Hematopoietic multipotent progenitor cell (in vitro differentiated cells): ENCODE data around the gene NT5C3A. TPM values are rescaled to one million over a fixed set of nuclear protein-coding genes. Genes with fewer than 3 reads are reported as not detected.
A peak's percentile ranks its signal among the peaks of the same experiment; 100 is the strongest.
"Not testable (repeated sequence)": the region's sequence is repeated elsewhere in the genome, so short reads cannot be mapped to it uniquely, and the experiment has no call there.

Experiments
- DNase-seq, 3 donors: peaks; one replicate each; pipeline ENCODE4 v3.0.0-alpha.2; 2011 to 2015; ENCODE audit warnings: low read depth in 2 of 3, low spot score in 2 of 3
- total RNA-seq: library from RNA; depleted of rRNA; stranded (reverse); fragments of >200 nt; gene quantifications from one replicate; pipeline ENCODE4 v1.2.3, GENCODE V29; 2012

The NT5C3A gene
- total RNA-seq = 16.7 TPM

DNA sequence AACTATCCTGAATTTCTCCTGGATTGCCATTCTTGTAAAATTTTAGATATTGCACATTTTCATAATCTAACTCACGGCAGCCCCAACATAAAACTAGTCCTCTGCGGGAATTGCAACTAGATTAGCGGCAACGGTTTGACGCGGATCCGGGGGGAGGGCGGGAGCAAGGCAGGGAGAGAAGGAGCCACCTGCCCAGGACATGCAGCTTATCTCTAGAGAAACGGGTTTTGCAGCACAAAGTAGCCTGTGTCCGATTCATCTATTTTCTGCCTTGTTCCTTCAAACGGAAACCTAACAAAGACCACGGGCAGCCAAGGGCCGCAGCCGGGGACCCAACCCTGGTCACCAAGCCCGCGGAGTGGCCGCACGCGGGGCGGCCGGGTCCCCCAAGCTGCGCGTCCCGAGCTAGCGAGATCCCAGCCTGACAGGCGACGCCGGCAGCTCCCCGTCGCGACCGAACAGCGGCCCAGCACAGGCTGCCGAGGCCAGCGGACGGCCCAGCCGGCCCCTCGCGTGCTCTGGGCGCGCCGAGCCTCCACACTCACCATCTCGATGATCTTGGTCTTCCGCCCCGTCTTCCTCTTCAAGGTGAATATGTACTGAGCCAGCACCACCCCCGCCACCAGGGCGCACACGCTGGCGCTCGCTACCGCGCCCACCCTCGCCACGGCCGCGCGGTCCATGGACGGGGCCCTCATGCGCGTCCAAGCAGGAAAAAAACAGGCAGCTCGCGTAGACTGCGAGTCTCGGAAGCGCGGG lies at the start of gene NT5C3A:
NT5C3A (minus strand) TSS at position 754 of the 759 bp plus-strand sequence; CDS start at position 683, 71 bp downstream.
- peak in 1 of 3 donors; percentile 36 for DNase-seq

DNA sequence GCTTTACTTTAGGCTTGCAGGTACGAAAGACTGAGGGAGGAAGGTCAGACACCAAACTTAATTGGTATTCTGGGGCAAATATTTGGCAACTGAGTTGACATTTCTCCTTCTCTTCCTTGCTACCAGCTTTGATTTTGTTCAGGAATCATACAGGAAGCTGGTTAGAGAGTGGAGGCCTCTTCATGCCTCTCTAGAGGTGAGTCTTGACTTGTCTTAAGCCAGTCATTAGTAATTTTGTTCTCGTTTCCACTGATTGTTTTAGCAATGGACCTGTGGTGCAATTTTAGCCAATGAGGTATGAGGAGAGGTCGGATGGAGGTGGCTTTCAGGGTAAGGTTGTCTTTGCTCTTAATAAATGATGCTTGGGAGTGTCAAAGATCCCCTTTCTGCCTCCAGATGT lies 49.0 kb upstream of the NT5C3A start:
- DNase-seq = no peak

DNA sequence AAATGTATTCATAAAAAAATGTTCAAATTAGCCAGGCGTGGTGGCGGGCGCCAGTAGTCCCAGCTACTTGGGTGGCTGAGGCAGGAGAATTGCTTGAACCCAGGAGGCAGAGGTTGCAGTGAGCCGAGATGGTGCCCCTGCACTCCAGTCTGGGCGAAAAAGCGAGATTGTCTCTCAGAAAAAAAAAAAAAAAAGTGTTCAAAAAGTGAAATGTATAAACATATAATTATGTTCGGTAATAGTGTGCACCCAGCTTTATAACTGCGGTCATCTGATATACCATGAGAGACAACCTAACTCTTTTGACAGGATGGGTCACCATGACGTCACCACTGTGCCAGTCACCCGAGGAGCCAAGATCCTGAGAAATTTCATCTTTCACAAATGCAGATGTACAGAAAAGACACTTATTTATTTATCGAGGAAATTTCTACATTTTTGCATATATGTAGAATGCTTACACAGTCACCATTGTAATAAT lies 47.2 kb upstream of the NT5C3A start:
- DNase-seq = no peak

DNA sequence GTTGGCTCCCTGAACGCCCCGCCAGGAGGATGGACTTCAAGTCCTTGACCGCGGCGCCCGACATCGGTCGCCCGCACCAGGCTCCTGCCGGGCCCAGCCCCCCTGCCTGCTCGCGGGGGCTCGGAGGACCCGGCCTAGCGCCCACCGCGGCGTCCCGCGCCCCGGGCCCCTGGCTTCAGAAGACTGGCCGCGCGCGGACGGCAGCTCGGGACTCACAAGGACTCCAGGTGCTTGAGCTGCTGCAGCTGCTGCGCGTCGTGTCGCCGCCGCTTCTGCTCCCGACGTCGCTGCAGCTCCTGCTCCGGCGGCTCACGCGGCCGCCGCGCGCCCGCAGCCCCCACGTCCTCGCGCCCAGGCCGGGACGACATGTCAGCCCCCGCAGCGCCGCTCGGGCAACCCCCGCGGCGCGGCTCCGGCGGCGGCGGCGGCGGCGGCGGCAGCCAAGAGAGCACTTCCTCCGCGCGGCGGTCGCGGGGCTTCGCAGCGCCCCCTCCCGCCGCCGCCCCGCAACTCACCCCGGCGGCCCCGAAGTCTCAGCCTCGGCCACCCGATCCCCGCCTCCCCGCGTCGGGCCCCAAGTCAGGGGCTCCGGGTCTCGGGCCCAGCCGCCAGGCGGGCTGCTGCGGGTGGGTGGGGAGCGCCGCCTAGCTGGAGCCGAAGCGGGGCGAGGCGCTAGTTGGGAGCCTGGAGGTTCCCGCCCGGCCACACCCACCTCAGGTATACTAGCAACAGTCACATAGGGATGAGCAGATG lies 46.6 kb upstream of the NT5C3A start, which contains the start of gene RP9:
RP9 (minus strand) TSS at position 400 of the 753 bp plus-strand sequence; CDS start at position 368, 32 bp downstream.
- DNase-seq = peak; percentile 65 to 89 (median 87)

DNA sequence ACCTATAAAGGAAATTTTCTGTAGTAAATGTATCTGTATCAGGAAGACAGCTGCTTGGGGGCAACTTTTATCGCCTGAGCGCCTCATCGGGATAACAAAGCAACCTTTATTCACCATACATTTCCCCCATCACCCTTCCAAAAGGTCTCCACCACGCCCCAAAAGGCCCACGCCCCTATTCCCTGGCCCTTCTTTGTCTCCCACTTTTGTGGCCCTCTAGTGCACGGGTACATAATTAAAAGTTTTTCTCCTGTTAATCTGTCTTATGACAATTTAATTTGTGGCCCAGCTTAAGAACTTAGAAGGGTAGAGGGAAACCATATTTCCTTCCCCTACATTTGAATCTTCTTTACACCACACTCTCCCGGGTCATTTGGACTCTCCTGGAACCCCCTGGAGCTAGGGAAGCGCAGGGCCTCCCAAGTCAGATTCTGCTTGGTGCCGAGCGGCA lies 46.0 kb upstream of the NT5C3A start:
- peak in 2 of 3 donors; percentile 51 to 66 for DNase-seq

DNA sequence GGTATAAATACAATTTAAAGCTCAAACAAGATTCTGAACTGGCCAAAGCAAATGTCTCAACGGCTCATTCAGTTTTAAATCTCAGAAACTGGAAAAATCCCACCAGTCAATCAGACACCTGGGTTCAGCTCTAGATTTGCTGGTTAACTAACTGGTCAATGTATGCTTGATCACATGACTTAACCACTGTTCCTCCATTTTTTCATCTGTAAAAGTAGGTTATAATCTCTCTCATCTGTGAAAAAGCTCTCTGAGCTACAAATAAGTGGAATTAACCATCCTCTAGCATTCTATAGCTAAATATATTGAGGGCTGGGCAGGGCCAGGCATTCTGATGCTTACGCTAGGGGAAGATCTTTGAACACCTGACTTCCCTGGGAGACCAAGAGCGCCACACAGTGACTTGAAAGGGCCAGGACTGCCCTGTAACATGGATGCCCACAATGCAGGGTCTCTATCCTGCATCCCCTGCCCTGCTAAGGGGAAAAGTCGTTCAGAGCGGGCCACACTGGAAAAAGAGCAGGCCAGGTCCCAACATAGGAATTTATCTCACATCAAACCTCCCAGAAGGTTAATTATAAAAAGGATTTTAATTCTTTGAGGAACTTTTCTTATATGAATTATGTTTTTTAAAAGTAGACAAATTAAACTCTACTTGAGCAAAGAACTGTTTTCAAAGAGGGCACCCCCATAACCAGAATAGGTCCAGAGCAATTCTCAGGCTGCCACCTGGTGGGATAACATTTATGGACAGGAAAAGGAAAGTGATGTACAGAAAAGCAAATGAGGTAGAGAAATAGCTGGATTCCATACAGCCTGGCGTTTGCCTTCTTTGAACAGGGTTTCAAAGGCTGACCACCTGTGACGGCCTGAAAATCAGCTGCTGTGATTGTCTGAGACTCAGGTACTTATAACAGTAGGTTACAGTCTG lies 44.8 kb upstream of the NT5C3A start:
- peak in 2 of 3 donors; percentile 48 to 66 for DNase-seq

DNA sequence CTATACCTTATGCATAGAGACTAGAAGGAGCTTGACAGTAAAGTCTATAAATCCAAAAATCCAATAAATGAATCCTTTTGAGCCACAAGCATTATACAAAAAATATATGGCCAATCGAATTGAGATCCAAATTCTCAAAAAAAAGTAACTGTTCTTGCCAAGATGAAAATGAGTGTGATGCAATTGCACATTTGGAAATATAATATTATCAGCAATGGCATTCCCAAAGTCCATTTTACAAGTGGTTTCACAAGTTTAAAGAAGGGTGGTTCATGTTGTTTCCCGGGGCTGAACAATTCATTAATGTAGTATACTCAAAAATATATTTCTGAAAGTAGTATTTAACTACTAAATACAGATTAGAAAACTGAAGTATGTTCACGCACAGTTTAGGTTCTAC lies 39.3 kb upstream of the NT5C3A start:
- DNase-seq = no peak

DNA sequence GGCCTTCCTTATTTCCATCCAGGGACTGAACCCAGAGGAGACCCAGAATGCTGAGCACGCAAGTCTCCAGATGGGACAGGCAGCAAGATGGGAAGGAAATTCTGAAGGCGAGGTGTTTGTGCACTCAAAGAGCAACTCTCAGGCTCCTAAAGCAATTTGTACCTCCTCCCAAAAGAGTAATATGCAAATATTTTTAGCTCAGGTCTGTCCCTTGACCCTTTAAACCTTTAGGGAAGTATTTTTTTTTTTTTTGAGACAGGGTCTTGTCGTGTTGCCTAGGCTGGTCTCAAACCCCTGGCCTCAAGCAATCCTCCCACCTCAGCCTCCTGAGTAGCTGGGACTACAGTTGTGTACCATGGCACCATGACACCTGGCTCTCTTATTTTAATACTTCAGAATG lies 38.2 kb upstream of the NT5C3A start:
- no peak for DNase-seq

DNA sequence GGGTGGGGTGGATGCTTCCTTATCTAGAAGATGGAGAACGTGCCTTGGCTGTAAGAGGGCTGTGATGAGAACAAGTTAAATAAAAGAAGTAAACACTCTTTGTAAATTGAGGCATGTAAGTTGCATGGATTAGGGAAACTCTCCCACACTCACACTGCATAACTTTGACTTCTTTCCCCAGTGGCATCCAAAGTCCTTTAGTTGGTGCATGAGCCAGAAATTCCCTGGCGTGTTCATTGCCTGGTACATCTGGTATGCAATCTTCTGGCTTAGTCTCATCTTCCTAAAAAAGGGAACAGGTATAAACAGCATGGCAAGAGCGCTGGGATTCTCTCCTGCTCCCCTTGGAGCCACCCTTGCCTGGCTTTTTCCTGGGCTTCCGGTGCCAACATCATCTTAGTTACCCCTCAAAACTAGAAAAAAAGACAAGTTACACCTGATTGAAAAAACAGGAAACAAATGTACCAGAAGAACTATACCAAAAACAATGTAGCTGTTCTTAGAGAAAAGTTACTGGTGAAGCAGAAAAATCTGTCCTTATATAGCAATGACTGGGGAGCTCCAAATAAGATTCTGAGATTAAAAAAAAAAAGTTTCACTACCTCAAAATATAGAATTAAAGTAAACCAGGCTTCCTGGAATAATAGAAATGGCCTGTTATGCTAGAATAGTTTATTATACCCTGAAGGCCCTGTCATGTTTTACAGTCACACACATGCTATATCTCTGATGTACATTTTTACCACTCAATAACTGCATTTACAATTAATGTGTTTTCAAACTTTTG lies 36.8 kb upstream of the NT5C3A start:
- no peak for DNase-seq

DNA sequence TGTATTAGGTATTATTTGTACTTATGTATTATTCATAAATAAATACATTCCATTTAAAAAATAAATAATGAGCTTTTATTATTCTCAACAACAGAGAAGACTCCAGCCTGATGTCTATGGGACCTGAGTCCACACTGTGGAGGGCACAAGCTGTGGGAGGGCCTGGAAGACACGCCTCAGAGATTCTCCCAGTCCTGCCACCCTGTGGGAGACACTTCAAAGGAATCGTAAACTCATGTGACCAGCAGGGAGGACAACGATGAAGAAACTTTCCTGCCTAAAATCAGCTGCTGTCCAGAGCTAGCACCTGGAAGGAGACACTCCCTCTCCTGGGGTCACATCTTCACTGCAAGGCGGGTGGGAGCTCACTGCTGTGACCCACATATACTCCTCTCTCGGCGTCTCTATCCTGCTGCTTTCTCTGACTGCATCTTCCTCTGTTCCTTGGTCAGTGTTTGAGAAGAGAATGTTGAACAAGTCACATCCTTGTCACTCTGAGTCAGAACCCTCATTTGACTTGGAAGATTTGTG lies 32.2 kb upstream of the NT5C3A start:
- DNase-seq = not testable (repeated sequence)

DNA sequence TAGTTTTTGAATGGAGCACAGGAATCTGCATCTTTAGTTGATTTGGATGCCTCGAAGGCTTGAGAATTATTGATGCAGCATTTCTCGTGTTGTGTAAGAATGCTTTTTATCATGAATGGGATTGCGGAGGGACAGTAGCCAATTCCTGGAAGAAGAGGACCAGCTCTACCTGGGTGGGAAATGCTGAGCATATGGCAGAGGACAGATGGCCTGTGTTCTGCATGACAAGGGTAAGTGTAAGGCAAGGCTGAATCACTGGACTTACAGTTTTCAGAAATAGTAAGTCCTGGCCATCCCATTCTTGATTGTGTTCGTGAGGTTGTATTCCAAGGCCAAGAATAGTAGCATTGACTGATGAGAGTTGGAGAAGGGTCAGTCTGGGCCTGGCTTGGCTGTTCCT lies 30.7 kb upstream of the NT5C3A start:
- DNase-seq = no peak

DNA sequence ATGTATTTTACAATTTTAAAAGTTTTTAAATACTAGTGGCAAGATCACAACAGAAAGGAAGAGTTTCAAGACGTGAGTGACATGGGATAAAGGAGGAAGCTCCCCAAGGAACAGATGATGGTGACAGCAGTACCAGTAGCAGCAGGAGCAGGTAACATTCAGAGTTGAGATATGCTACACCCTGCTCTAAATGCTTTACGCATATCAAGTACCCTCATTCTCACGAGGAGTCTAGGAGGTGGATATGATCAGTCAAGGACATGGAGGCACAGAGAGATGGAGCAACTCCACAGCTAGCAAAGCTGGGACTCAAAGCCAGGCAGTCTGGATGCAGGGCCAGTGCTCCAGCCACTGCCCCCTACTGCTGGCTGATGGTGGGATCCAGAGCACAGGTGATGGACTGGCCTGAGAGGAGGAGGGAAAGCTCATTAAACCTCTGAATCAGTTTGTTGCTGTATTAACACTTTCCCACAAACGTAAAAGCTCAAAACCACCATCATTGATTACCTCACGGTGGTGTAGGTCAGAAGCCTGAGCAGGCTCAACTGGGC lies 29.1 kb upstream of the NT5C3A start:
- DNase-seq = no peak

DNA sequence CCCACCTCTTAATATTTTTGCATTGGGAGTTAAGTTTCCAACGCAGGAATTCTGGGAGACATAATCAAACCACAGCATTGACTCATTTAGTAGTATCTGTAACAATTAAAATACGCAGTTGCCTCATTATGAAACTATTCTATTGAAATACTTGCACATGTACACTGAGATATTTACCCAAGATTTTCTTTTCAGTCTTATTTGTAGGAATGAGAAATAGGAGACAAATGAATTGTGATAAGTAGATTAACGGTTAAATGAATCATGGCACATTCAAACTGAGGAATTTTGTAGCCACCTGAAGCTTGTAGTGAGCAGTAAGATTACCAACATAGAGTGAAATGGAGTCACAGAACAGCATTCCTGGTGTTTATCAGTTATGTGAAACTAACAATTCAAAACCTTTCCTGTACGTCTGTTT lies 28.5 kb upstream of the NT5C3A start:
- DNase-seq = no peak

DNA sequence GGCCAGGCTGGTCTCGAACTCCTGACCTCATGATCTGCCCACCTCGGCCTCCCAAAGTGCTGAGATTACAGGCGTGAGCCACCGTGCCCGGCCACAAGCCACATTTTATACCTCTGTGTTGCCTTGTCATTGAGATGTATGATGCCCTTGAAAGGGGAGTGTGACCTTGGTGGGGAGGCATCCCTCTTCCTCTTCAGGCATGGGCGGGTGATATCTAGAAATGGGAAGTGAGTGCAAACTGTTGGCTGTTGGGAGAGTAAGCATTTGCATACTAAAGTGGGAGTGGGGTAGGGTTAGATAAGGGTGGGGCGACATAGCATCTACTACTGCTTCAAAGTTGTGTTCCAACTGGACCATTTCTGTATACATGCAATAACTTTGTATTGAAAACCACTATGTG lies 26.6 kb upstream of the NT5C3A start:
- no peak for DNase-seq

DNA sequence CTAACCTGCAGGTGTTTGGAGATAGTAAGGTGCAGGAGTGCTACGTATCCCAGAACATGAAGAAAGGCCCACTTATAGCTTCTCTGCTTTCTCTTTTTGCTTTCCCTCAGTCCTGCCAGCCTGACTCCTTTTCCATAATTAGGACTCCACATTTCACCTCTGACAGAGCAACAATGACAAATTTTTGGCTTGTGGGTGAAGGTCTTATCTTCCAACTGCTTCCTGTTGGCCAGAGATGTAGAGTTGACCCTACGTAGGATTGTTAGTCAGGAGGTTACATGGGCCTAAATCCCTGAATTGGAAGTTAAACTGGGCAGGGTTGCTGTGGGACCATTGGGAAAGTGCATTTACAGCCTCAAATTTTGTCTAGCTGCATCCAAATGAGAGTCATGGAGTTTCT lies 25.3 kb upstream of the NT5C3A start:
- no peak for DNase-seq

DNA sequence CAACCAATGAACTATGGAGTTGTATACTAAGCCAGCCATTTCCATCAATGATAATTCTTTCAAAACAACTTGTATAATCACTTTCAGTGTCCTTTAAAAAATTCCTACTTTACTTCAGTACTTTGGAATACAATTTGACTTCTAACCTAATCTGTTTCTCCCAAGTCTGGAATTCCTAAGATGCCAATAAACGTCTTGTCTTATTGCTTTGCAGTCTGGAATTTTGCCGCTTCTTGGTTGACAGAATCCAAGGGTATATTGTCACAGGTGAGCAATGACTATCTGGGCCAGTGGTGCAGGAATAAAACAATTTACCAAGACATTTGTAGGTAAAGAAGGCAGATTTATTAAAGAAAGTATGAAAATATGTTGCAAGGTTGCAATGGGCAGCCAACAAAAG lies 24.8 kb upstream of the NT5C3A start:
- DNase-seq = no peak

DNA sequence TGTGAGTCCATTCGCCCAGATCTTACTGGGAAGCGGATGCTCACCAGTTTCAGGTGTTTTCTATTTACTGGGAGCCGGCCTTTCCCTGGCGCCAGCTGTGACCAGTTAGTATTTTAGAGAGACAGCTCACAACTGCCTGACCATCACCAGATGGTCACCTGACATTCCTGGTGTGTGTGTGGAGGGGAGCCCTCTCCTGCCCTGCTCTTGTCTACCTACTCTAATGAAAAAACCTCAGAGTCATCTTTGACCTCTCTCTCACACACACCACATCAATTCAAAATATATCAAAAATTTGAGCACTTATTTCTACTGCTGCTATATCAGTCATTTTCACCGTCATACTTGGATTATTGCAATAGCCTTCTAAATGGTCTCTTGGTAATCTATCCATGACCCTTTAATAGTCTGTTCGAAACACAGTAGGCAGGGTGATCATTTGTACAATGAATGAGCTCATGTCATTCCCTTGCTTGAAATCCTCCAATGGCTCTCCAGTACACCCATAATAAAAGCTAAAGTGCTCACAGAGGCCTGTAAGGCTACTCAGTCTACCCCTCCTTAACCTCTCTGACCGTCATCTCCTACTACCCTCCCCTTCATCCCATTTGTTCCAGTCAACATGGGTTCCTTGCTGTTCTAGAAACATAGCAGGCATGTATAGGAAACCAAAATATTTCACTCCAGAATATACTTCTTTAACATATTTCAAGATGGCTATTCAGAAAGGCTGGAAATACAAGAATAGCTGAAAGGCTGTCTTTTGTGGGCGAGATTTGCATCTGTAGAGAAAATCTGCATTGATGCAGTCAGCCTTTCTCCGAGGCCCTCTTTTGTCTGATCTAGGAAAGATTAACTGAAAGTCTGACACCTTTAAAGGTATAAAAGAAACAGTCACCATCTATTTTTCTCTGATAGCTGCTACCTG lies 17.5 kb upstream of the NT5C3A start:
- DNase-seq = no peak

DNA sequence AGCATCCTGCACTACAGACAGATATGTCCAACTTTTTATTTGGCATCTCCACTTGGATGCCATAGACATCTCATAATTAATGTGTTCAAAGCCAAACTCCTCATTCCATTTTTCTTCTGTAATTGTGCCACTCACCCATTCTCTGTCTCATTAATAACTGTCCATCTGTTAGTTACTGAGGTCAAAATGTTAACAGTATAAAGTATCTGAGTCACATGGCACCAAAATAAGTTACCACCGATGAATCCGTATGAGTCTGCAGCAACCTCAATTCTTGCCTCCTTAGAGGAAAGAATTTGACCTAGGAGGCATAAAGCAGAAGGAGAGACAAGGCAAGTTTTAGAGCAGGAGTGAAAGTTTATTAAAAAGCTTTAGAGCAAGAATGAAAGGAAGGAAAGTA lies 16.5 kb upstream of the NT5C3A start:
- no peak for DNase-seq
